ENCODE results near the gene MAST1.
"Not testable (repeated sequence)": the region's sequence is repeated elsewhere in the genome, so short reads cannot be mapped to it uniquely, and the experiment has no call there.

The MAST1 gene

DNA sequence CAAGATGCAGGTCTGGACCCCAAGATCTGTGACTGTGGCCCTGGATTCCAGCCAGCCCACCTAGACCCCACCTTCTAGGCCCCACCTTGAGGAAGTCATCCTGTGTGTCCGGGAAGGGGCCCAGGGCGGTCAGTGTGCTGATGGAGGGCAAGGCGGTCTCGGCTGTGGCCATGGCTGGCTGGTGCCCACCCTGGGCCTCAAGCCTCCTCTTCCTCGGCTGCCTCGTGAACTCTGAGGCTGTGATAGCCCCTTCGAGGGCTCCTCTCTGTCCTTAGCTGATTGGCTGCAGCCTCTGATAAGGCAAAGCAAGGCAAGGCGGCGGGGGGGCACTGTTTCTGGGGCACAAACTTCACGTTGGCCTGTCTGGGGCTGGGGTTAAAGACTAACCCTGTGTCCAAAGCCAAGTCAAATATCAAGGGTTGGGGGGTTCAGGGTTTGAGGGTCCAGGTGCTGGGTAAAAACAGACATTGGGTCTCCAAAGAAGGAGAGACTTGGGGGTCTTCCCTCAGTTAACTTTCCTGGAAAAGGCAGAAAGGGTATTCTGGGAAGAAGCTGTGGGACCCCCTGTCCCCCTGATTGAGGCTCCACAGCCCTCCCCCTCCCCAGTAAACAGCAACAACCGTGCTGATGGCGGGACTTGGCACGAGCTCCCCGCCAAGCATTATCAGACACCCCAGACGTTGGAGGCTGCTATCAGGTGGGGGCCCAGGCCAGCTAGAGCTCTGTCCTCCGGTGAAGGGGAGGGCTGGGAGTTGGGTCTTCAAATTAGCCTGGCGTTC lies 48.8 kb downstream of the MAST1 start, which contains the start of gene KLF1:
Gene KLF1, minus strand, starts transcription at position 233 of the 779 bp plus-strand sequence. Its CDS starts 61 bp downstream, at position 172.
- H3K4me1 ChIP-seq (ENCODE audit: control insufficient read depth, insufficient read depth, low read length, poor library complexity, severe bottlenecking) = no peaks in the 10 kb centered on the region
- H3K4me3 ChIP-seq (ENCODE audit: extremely low read depth, insufficient read depth, low read length, poor library complexity, severe bottlenecking) = peak within 1 kb of the TSS; percentile 28
- H3K9me3 ChIP-seq (ENCODE audit: control insufficient read depth, low read length) = peaks cover 27% of the 10 kb centered on the region
- H3K36me3 ChIP-seq (ENCODE audit: control insufficient read depth, insufficient read depth, low read length) = no peaks in the 10 kb centered on the region
- WGBS, 2 experiments (ENCODE audit: insufficient coverage in 2 of 2) = 73 to 80% methylated on average over 10 to 11 of the region's 17 CpGs
- no peak within 1 kb of the TSS for H3K27ac ChIP-seq (ENCODE audit: low read depth, low read length, severe bottlenecking)

DNA sequence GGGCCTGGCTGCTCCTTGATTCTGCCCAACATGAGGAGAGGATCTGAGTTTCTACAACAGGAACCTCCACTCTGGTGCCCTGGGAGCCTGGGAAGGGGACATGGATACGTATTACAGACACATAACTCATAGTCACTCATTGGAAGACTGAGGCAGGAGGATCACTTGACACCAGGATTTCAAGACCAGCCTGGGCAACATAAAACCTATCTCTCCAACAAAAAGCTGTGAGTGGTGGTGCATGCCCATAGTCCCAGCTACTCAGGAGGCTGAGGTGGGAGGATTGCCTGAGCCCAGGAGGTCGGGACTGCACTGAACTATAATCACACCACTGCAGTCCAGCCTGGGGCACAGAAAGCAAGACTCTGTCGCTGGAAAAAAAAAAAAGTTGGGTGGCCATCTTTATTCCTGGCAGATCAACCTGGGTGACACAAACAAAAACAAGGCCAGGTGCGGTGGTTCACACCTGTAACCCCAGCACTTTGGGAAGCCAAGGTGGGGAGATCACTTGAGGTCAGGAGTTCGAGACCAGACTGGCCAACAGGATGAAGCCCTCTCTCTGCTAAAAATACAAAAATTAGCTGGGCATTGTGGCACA lies 49.8 kb downstream of the MAST1 start:
- no peaks in the 10 kb centered on the region for H3K4me1 ChIP-seq (ENCODE audit: control insufficient read depth, insufficient read depth, low read length, poor library complexity, severe bottlenecking)
- no peak overlapping the region for H3K27ac ChIP-seq (ENCODE audit: low read depth, low read length, severe bottlenecking)
- H3K4me3 ChIP-seq (ENCODE audit: extremely low read depth, insufficient read depth, low read length, poor library complexity, severe bottlenecking) = no peak overlapping the region
- 61 to 85% methylated on average over 2 to 3 of the region's 5 CpGs for WGBS, 2 experiments (ENCODE audit: insufficient coverage in 2 of 2)
- H3K9me3 ChIP-seq (ENCODE audit: control insufficient read depth, low read length) = peaks cover 19% of the 10 kb centered on the region
- no peaks in the 10 kb centered on the region for H3K36me3 ChIP-seq (ENCODE audit: control insufficient read depth, insufficient read depth, low read length)

DNA sequence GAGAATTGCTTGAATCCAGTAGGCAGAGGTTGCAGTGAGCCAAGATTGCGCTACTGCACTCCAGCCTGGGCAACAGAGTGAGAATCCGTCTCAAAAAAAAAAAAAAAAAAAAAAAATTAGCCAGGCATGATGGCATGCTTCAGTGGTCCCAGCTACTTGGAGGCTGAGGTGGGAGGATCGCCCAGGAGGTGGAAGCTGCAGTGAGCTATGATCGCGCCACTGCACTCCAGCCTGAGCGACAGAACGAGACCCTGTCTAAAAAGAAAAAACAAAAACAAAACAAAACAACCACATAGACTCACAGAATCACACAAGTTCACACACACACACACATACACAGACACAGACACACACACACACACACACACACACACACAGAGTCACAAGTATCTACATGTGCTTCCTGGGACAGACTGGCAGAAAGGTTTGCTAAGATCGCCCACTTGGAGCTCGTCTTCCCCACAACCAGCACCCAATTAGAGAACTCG lies 52.0 kb downstream of the MAST1 start:
- Histone ChIP-seq H3K27ac (ENCODE audit: low read depth, low read length, severe bottlenecking) (peak overlapping the region; percentile 84), H3K4me3 (ENCODE audit: extremely low read depth, insufficient read depth, low read length, poor library complexity, severe bottlenecking) (peak overlapping the region; percentile 59)
- not testable (repeated sequence) for H3K4me1 ChIP-seq (ENCODE audit: control insufficient read depth, insufficient read depth, low read length, poor library complexity, severe bottlenecking); H3K36me3 ChIP-seq (ENCODE audit: control insufficient read depth, insufficient read depth, low read length); H3K9me3 ChIP-seq (ENCODE audit: control insufficient read depth, low read length)
- WGBS, 2 experiments (ENCODE audit: insufficient coverage in 2 of 2) = 48% methylated on average over 7 to 9 of the region's 10 CpGs

DNA sequence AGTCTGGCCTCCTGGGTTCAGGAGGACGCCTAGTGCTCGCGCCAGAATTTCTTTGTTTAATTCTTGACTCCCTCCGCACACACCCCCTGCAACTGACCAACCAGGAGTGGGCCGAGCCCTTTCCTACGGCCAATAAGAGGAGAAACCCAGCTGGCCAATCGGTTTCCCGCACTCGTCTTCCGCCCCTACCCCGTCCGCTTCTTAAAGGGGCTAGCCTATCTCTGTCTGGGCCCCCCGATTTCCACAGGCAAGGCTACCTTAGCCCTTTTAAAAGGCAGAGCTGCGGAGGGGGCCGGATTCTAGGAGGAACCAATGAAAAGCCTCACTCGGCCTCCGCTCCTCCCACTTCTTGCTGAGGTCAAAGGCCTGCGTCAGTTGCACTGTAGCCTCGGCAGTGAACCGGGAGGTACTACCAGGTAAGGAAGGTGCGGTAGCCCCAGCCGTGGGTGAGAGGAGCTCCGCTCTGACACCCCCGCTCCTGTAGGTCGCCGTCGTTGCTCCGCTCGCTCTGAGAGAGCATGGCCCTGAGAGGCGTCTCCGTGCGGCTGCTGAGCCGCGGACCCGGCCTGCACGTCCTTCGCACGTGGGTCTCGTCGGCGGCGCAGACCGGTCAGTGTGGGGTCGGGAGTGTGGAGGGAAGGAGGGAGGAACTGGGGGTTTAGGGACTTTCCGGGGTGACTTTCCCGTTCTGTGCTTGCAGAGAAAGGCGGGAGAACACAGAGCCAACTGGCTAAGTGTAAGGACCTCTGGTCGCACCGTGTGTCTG lies 52.7 kb downstream of the MAST1 start, which contains the start of gene GCDH:
Gene GCDH, plus strand, starts transcription at position 374 of the 766 bp plus-strand sequence. Its CDS starts 145 bp downstream, at position 519.
- Histone ChIP-seq H3K27ac (ENCODE audit: low read depth, low read length, severe bottlenecking) (peak within 1 kb of the TSS; percentile 84), H3K4me1 (ENCODE audit: control insufficient read depth, insufficient read depth, low read length, poor library complexity, severe bottlenecking) (no peaks in the 10 kb centered on the region), H3K9me3 (ENCODE audit: control insufficient read depth, low read length) (no peaks in the 10 kb centered on the region), H3K36me3 (ENCODE audit: control insufficient read depth, insufficient read depth, low read length) (peaks cover 9% of the 10 kb centered on the region), H3K4me3 (ENCODE audit: extremely low read depth, insufficient read depth, low read length, poor library complexity, severe bottlenecking) (peak within 1 kb of the TSS; percentile 59)
- WGBS, 2 experiments (ENCODE audit: insufficient coverage in 2 of 2) = 0 to 1% methylated on average over 28 to 38 of the region's 49 CpGs

DNA sequence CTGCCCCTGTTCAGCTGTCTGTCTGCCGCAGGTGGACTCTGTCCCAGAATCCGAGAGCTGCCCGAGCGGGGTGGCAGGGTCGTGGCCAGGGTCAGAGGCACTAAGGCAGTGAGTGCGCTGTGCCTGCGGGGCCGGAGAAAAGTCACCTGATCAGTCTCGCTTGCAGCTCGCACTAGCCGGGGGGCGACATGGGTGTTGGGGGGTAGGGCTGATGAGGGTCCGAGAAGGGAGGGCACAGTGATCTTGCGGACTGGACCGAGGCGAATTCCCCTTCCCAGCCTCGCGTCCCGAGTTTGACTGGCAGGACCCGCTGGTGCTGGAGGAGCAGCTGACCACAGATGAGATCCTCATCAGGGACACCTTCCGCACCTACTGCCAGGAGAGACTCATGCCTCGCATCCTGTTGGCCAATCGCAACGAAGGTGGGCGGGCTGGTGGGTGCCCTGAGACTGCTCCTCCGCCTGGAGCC lies 53.3 kb downstream of the MAST1 start:
- Histone ChIP-seq H3K4me3 (ENCODE audit: extremely low read depth, insufficient read depth, low read length, poor library complexity, severe bottlenecking) (peak overlapping the region; percentile 59), H3K9me3 (ENCODE audit: control insufficient read depth, low read length) (no peaks in the 10 kb centered on the region), H3K4me1 (ENCODE audit: control insufficient read depth, insufficient read depth, low read length, poor library complexity, severe bottlenecking) (no peaks in the 10 kb centered on the region), H3K36me3 (ENCODE audit: control insufficient read depth, insufficient read depth, low read length) (peaks cover 12% of the 10 kb centered on the region), H3K27ac (ENCODE audit: low read depth, low read length, severe bottlenecking) (no peak overlapping the region)
- 9 to 10% methylated on average over 23 to 25 of the region's 26 CpGs for WGBS, 2 experiments (ENCODE audit: insufficient coverage in 2 of 2)

DNA sequence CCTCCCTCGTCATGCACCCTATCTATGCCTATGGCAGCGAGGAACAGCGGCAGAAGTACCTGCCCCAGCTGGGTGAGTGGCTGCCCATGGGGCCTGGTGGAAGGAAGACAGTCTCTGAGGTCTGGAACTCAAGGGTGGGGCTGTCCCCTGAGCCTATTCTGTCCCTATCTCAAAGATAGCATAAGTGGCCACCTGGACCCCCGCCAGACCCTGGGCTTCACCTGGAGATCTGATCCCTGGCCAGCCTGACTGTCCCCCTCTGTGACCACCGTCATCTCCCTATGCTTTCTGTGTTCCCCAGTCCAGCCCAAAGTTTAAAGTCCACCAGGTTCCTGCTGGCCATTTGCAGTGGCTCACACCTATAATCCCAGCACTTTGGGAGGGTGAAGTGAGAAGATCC lies 55.3 kb downstream of the MAST1 start:
- WGBS, 2 experiments (ENCODE audit: insufficient coverage in 2 of 2) = 92 to 93% methylated on average over 5 of the region's 5 CpGs
- Histone ChIP-seq H3K27ac (ENCODE audit: low read depth, low read length, severe bottlenecking) (no peak overlapping the region), H3K36me3 (ENCODE audit: control insufficient read depth, insufficient read depth, low read length) (peaks cover 32% of the 10 kb centered on the region), H3K9me3 (ENCODE audit: control insufficient read depth, low read length) (no peaks in the 10 kb centered on the region), H3K4me3 (ENCODE audit: extremely low read depth, insufficient read depth, low read length, poor library complexity, severe bottlenecking) (no peak overlapping the region), H3K4me1 (ENCODE audit: control insufficient read depth, insufficient read depth, low read length, poor library complexity, severe bottlenecking) (no peaks in the 10 kb centered on the region)

DNA sequence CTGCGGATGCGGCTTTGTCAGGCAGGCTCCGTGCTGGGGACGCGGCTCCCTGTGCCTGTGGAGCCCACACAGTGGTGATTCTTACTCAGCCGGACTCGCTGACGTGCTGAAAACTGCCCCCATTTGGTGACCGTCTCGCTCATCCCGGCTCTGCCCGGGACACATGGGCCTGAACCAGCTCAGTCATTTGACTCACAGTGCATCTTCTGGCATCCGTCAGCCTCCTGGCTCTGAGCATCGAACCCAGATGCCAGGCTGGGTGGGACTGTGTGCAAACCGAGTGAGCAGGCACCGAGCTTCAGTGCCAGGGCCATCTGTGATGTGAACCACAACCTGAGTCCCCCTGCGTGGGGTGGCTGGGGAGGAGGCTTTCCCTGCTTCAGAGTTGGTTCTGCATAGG lies 58.1 kb downstream of the MAST1 start:
- Histone ChIP-seq H3K27ac (ENCODE audit: low read depth, low read length, severe bottlenecking) (no peak overlapping the region), H3K4me1 (ENCODE audit: control insufficient read depth, insufficient read depth, low read length, poor library complexity, severe bottlenecking) (no peaks in the 10 kb centered on the region), H3K9me3 (ENCODE audit: control insufficient read depth, low read length) (no peaks in the 10 kb centered on the region), H3K36me3 (ENCODE audit: control insufficient read depth, insufficient read depth, low read length) (peaks cover 35% of the 10 kb centered on the region), H3K4me3 (ENCODE audit: extremely low read depth, insufficient read depth, low read length, poor library complexity, severe bottlenecking) (no peak overlapping the region)
- WGBS, 2 experiments (ENCODE audit: insufficient coverage in 2 of 2) = 96 to 97% methylated on average over 16 to 17 of the region's 17 CpGs

DNA sequence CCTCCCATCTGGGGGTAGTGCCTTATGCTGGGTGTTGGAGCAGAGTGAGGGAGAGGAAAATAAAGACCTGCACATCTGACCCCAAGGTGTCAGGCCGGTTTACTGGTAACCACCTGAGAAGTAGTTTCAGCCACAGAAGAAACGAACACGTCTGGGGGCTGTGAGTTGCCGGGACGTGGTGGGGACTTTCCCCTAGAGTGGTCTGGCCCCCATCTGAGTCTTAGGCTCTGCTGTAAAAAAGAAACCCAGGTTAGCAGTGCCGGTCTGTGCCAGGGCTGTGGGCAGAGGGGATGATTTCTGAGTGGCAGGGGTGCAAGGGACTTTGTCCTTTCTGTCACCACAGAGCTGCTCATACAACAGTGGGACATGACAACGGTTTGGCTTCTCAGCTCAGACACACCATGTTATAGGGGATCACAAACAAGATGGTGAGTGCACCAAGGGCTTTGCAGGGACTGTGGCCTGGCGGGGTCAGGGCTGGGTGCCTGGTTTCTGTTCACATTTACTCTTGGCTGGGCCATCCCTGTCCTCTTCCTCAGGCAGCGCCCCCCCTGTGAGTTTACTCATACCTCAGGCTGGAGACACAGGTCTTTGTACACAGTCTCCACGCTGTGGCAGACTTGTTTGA lies 61.7 kb downstream of the MAST1 start:
- Histone ChIP-seq H3K4me1 (ENCODE audit: control insufficient read depth, insufficient read depth, low read length, poor library complexity, severe bottlenecking) (no peaks in the 10 kb centered on the region), H3K9me3 (ENCODE audit: control insufficient read depth, low read length) (no peaks in the 10 kb centered on the region), H3K4me3 (ENCODE audit: extremely low read depth, insufficient read depth, low read length, poor library complexity, severe bottlenecking) (no peak overlapping the region), H3K27ac (ENCODE audit: low read depth, low read length, severe bottlenecking) (no peak overlapping the region), H3K36me3 (ENCODE audit: control insufficient read depth, insufficient read depth, low read length) (peaks cover 27% of the 10 kb centered on the region)
- WGBS, 2 experiments (ENCODE audit: insufficient coverage in 2 of 2) = 93 to 97% methylated on average over 10 of the region's 10 CpGs

DNA sequence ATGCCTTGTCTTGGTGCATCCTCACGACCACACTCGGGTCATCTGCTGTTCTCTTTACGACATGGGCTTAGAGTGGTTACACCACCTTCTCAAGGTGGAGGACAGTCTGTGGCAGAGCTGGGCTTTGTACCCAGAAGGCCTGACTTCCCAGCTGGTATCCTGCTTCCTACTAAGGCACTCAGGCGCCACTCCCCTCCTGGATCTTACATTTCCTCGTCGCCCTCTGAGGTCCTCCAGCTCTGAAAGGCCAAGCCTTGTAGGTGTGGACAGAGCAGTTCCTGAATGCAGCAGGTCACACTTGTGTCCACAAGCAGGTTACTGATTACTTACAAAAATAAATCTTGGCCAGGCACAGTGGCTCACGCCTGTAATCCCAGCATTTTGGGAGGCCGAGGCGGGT lies 68.9 kb downstream of the MAST1 start:
- no peak overlapping the region for H3K27ac ChIP-seq (ENCODE audit: low read depth, low read length, severe bottlenecking)
- H3K4me1 ChIP-seq (ENCODE audit: control insufficient read depth, insufficient read depth, low read length, poor library complexity, severe bottlenecking) = no peaks in the 10 kb centered on the region
- H3K9me3 ChIP-seq (ENCODE audit: control insufficient read depth, low read length) = no peaks in the 10 kb centered on the region
- WGBS, 2 experiments (ENCODE audit: insufficient coverage in 2 of 2) = 89 to 97% methylated on average over 9 of the region's 9 CpGs
- H3K36me3 ChIP-seq (ENCODE audit: control insufficient read depth, insufficient read depth, low read length) = no peaks in the 10 kb centered on the region
- H3K4me3 ChIP-seq (ENCODE audit: extremely low read depth, insufficient read depth, low read length, poor library complexity, severe bottlenecking) = no peak overlapping the region

DNA sequence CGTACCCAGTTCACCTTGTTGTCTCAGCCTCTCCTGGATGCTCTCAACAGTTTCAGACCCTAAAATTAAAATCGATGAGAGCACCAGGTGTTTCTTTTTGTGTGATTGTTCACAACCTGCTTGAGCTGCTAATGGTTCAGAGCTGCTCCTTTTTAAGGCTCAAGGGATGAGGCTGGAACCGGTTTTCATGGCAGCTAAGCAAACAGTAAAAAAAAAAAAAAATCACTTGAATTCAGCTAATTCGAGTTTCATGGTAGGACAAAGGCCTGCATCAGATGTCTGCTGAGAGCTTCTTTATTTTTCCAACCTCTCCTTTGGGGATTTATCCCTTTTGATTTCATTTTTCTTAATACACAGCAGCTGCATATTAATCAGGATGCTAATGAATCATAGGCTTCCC lies 74.3 kb downstream of the MAST1 start:
- no peaks in the 10 kb centered on the region for H3K9me3 ChIP-seq (ENCODE audit: control insufficient read depth, low read length)
- WGBS, 2 experiments (ENCODE audit: insufficient coverage in 2 of 2) = 73 to 83% methylated on average over 3 to 4 of the region's 4 CpGs
- no peak overlapping the region for H3K4me3 ChIP-seq (ENCODE audit: extremely low read depth, insufficient read depth, low read length, poor library complexity, severe bottlenecking)
- H3K4me1 ChIP-seq (ENCODE audit: control insufficient read depth, insufficient read depth, low read length, poor library complexity, severe bottlenecking) = no peaks in the 10 kb centered on the region
- no peaks in the 10 kb centered on the region for H3K36me3 ChIP-seq (ENCODE audit: control insufficient read depth, insufficient read depth, low read length)
- no peak overlapping the region for H3K27ac ChIP-seq (ENCODE audit: low read depth, low read length, severe bottlenecking)

Data from mesodermal cell (in vitro differentiated cells).